COR-L47 (cell line): Measurements from ENCODE around the gene PODN.
A peak's percentile ranks its signal among the peaks of the same experiment; 100 is the strongest.

Source experiments
- DNase-seq: peaks from one replicate; lab custom pipeline; 2025; lab: John Stamatoyannopoulos, UW

PODN gene

DNA sequence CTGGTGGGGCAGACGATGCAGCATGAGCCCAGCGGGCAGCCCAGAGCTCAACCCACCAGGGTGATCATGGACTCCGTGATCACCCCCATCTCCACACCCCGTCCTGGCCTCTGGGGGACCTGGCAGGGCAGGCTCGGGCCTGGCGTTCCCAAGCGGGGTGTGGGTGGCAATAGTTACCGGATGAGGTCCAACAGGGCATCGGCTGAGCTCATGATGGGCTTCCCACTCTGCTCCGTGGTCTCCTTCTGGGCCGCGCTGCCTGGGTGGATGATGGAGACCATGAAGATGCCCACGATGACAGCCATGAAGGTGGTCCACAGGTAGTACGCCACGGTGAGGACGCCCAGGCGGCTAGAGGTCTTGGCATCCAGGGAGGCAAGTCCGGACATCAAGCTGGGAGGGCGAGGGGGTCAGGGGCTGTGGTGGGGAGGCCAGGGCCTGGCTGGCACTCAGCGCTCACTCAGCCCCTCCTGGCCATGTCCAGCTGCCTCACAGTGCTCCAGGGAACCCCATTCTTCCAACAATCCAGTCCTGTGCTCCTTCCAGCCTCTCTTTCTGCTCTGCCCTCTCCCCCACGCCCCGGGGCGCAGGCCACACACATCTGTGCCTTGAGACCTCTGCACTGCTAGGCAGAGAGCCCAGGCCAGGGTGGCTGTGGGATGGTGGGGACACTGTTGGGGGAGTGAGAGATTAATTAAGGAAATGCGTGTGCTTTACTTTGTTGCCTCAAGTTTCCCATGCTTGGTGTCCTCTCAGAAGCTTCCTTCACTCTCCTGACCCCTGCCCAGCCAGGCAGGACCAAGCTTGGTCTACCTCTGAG, 52.8 kb downstream of the PODN start:
- DNase-seq = no peak

DNA sequence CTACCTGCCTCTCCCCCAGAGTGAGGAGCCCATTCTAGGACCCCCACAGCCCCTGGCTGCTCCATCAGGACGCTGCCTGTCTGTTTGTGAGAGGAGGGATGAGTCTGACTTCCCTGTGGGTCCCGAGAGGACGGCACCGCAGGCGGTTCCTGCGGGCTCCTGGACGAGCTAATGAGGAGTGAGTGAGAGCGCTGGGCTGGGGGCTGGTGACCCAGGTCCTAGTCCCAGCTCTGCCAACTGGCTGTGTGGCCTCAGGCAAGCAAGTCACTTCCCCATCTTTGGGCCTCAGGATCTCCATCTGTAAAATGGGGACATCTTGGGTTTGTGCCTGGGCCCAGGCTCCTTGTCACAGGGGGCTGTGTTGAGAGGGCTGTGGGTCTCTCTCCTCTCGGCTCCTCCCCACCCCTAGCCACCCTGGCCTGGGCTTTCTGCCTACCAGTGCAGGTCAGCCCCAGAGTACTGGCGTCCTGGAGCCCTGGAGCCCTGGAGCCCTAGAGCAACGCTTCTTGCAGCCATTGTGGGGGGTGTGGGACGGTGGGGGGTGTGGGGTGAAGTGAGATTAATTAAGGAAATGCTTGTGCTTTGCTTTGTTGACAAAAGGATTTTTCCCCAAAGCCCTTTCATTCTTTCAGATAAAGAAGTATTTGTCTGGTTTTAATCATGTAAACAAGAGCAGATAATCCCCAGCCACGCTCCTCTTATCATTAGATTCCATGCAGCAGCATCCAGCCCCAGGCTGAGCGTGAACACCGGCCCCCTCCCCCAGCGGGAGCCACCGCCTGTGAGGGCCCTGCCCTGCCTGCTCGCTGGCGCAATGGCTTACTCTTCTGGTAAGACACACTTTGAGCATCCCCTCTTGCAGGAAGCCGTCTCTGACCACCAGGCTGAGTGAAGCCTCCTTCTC, 53.6 kb downstream of the PODN start:
- no peak for DNase-seq

DNA sequence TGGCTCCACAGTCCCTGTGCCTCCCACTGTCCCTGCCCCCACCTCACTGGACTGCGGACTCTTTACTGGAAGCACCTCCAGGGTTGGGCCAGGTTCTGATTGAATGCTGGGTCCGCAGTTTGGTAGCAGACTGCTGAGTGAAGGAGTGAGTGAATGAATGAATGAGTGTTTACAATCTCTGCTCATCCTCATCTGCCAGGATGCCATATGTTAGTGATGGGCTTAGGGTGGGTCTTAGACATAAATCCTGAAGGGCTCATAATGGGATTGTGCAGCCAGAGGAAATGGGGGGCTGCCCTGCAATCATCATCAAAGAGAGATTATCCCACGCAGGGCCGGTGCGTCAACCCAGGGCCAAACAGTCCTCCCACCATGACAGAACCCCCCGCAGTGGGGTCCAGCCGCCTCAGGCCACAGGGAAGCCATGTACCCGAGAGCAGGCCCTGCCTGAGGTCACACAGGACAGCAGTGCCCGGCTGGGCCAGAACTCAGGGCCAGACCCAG, 54.3 kb downstream of the PODN start:
- DNase-seq = no peak

DNA sequence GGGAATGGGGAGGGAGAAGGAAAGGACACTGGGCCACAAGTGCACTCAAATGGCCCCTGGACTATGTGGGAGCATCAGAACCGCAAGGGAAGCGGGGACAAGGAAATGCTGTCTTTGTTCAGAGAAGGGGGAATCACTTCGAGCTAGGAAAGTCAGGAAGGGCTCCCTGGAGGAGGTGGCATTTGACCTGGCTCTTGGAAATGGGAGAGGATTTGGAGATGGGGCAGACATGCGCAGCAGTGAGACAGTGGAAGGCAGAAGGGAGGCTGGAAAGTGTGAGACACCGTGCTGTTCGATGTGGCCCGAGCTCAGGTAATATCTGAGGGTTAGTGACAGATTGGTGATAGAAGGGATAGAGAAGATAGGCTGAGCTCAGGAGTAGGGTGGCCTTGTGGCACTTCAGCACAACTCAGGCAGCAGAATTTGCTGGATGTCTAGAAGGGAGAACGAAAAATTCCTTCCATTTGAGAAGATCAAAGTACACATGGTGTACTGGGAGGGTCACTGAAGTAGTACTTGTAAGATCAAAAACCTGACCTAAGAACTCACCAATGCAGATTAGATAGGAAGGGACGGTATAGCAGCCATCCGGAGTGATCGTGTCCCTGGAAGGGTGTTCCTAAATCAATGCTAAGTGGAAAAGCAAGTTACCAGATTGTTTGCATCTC, 55.1 kb downstream of the PODN start:
- no peak for DNase-seq

- DNase-seq = no peak
Measured at GRCh38 chr1:53117836-53118235, 55.8 kb downstream of the PODN start.

DNA sequence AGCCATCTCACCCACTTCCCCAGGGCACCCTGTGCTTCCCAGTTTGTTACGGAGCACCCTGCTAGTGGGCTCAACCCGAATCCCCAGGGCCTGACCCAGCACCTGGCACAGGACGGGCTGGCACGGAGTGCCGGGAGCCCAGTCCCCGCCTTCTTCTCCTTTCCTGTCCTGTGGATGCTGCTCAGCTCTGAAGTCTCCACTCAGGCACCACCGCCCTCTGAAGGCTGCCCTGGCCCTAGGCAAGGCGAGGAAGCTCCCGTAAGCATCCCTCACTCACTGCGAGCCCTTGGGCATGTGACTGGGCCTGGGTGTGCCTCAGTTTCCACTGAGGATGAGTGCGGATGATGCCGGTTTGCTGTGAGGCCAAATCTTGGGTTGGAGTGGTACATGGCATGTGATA, 58.6 kb downstream of the PODN start:
- DNase-seq = no peak

DNA sequence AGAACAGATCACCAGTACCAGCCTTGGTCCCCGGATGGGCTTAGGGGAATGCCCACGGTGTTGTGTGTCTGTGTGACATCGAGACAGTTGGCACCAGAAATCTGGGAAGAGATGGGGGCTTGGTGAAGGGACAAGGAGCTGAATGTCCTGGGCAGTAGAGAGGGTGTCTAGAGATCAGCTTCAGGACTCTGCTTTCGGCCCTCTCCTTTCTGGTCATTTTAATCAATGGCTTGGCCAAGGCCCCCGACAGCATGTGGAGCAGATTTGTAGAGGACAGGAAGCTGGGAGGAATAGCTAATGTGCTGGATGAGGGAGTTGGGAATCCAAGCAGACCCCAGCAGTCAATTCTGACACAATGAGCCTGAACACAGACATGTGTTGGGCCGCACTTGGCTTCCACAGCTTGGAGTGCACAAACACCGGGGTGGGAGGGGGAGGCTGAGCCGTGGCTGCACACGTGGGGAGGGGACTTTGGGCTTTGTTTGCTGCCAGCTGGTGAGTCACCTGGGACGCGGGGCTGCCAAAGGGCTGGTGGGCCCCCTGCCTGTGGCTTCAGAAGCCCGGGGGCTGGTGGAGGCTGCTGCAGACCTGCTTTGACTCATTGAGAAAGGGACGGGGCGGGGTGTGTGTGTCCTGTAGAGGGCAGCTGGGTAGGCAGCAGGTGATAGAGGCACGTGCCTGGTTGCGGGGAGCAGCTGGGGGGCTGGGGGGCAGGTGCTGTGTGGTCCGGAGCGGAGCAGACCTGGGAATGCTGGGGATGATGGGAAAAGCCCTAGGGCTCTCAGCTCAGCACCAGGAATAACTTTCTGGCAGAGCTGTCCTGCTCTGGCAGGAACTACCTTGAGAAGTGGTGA, 59.5 kb downstream of the PODN start:
- DNase-seq = peak; percentile 74

DNA sequence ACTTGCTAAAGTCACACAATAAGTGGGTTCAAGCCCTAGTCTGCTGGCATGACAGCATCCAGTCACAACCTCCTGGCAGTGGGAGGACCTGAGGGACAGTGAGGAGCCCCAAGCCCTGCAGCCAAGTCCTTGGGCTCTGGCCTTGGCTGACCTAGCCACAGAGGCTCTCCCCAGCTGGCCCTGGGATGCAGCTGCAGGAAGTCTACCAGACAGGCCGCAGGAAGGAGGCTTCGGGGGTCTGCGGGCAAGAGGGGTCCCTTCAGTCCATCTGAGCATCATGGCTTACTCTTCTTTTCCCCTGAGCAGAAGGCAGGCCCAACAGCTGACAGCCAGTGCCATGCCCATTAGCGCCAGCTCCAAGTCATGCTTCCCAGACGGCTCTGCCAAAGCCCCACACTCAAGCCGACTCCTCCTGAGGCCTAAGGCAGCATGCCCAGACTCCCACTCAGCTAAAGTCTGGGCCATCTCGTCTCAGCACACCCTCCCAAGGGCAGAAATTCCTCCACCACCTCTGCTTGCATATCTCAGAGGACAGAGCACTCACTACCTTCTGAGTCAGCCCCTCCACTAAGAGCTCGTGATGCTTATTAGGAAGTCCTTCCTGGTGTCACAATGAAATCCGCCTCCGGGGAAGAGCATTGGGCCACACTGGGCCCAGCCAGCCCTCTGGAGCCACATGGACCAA, 60.3 kb downstream of the PODN start:
- DNase-seq = no peak

- no peak for DNase-seq
Measured at GRCh38 chr1:53122961-53123413, 61.0 kb downstream of the PODN start.

- DNase-seq = no peak
Measured at GRCh38 chr1:53123453-53124140, 61.6 kb downstream of the PODN start.

DNA sequence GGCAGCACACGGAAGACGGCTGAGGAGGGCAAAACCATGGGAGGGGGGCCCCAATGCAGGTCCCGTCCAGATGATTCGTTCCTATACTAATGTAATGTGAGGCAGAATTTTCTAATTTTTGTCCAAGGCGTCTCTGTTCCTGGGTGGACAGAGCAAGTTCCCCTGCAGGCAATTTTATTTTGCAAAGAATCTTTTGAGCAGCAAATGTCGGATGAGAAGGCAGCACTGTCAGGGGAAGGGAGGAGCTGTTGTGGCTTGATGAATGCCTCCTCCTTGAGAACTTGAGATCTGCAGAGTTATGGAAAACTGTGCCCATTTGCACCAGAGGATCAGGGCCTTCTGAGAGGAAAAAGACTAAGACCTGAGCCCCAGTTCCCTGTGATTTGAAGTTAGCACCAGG, 63.1 kb downstream of the PODN start:
- no peak for DNase-seq

GRCh38 chr1:53125623-53126360, 63.8 kb downstream of the PODN start:
- DNase-seq = no peak

- no peak for DNase-seq
Measured at GRCh38 chr1:53126495-53126894, 64.5 kb downstream of the PODN start.

GRCh38 chr1:53127546-53127945, 65.5 kb downstream of the PODN start:
- DNase-seq = no peak

- no peak for DNase-seq
Measured at GRCh38 chr1:53128401-53128800, 66.4 kb downstream of the PODN start.

DNA sequence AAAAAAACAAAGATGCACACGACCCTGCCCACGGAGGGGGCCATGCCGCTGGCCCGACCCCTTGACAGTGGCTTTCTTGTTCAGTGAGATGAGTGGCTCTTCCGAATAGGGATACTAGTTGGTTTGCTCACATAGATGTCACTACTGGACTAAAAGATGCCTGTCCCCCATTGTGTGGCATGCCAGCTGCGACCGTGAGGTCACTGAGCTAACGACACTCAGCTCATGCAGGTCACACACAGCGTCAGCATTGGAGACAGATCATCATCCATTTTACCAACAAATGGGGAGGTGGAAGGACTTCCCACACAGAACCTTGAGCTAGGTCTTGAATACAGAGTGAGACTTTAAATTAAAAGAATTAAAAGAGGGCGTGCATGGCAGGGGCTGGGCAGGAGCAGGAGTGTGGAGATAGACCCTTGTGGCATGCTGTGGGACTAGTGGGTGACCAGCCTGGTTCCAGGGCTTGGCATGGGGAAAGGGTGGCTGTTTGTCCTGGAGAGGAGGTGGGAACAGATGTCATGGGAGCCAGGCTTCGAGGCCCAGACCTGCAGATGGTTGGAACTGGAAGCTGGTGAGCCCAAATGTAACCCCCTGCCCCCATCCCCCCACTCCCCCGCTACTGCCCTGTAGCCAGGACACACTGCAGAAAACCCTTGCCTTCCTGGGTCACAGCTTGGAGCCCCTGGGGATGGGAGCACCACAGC, 68.0 kb downstream of the PODN start:
- no peak for DNase-seq

GRCh38 chr1:53130598-53130877, 68.5 kb downstream of the PODN start:
- no peak for DNase-seq

DNA sequence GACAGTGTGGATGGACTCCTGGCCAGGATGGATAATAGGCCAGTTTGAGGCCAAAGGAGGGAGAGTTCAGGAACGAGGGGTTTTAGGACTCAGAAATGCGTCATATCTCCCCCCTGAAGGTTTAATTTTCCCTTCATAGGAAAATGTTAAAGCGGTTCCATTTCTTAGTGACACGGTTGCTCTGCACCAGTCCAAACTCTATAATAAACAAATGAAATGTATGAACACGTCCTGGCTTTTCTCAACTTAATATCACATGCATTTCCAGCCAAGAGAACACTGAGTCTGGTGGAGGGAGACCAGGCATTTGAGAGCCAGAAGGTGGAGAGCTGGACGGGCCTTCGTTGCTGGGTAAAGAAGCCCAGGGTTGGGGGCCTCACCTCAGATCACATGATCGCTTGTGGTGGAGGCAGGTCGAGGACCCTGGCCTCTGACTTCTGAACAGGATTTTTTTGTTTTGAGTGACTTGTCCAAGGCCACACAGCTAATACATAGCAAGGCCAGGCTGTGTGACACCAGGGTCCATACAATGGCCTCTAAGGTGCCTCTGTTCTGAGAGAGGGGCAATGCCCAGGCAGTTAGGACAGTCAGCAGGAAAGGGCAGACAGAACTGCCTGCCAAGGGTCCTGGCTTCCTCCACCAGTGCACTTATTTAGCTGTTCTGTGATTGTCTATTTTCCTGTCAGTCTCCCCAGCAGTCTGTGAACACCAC, 69.0 kb downstream of the PODN start:
- no peak for DNase-seq

GRCh38 chr1:53131590-53131938, 69.6 kb downstream of the PODN start:
- no peak for DNase-seq
